Coronary artery (tissue), 2 donors: Measurements from ENCODE around the gene CD247.

ENCODE experiments used
- DNase-seq: peaks from one replicate; pipeline ENCODE4 v3.0.0-alpha.2; 2017; ENCODE audit warnings: low spot score
- H3K27ac ChIP-seq, 2 donors: fragments of 200-600 bp; sonication (generic); one replicate each; pipeline ENCODE4 v1.5.1; 2016 to 2019
- H3K4me3 ChIP-seq: fragments of 200-600 bp; sonication (generic); 2 replicates; pipeline ENCODE4 v1.5.1; 2016; ENCODE audit warnings: mild to moderate bottlenecking, moderate library complexity
- TF ChIP-seq, protein P1 (sequence below): fragments of 200-600 bp; sonication (generic); IDR thresholded peaks from one replicate; pipeline ENCODE4 v1.5.1; 2019; ENCODE audit warnings: antibody characterized with exemption

The CD247 gene

DNA sequence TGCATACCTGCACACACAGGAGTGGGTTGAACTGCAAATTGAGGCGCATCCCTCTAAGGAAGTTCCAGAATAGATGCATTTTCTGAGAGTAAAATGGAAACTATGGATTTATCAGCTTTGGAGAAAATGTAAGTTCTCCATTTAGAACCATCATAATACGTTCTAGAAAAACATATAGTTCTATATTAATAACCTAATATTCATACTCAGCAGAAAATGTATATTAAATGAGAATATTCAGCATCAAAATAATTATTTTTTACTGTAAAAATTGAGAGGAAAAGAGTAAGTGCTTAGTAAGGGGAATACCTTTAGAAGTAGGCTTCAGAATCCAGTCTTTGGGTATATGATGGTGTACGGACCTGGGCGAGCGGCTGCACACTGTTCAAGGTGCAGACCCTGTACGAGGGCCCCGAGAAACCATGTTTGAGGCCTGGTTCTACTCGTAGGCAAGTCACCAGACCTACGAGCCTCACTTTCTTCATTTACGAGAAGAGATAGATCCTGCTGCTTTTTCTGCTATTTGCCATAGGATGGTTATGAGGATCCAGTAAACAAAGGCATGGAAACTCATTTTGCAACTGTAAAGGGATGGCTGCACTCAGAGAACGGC is 6.8 kb downstream of the CD247 start:
- H3K27ac ChIP-seq, result no peak overlapping the region
- H3K4me3 ChIP-seq, result no peak overlapping the region
- DNase-seq, result no peak
- TF ChIP-seq, protein P1, sequence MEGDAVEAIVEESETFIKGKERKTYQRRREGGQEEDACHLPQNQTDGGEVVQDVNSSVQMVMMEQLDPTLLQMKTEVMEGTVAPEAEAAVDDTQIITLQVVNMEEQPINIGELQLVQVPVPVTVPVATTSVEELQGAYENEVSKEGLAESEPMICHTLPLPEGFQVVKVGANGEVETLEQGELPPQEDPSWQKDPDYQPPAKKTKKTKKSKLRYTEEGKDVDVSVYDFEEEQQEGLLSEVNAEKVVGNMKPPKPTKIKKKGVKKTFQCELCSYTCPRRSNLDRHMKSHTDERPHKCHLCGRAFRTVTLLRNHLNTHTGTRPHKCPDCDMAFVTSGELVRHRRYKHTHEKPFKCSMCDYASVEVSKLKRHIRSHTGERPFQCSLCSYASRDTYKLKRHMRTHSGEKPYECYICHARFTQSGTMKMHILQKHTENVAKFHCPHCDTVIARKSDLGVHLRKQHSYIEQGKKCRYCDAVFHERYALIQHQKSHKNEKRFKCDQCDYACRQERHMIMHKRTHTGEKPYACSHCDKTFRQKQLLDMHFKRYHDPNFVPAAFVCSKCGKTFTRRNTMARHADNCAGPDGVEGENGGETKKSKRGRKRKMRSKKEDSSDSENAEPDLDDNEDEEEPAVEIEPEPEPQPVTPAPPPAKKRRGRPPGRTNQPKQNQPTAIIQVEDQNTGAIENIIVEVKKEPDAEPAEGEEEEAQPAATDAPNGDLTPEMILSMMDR, result no peak

DNA sequence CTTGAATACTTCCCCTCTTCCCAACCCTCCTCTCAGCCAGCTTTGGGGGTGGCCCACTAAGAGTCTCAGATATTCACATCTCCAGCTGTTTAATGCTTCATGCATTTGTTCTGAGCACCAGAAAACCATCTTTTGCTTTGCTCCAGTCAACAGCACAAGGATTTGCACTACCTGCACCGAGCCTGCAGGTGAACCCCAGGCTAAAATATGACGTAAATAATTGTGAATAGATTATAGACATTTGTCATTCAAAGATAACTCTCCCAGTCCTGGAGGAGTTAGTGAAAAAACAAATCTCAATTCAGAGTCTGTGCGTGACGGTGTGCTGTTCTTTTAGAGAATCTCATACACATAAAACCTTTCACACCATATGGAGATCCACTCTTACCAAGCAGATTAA is 7.4 kb downstream of the CD247 start:
- Histone ChIP-seq H3K27ac (no peak overlapping the region), H3K4me3 (no peak overlapping the region)
- no peak for DNase-seq
- TF ChIP-seq, protein P1, result no peak

DNA sequence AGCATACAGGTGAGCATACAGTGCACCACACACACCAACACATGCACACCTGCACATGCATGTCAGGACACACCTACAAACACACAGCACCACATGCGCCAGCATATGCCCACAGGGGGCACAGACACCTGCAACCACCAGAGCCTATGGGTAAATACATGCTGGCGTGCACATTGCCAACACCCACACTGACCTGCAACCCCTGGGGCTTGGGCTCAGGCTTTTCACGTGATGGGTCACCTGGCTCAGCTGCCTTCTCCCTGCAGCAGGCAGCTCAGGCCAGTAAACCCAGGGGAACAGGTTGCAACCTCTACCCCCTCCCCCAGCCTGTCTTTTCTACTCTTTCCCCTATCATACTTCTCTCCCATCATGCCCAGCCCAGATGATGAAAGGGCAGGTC is 8.1 kb downstream of the CD247 start:
- TF ChIP-seq, protein P1, result no peak
- Histone ChIP-seq H3K27ac (no peak overlapping the region), H3K4me3 (no peak overlapping the region)
- DNase-seq, result no peak

DNA sequence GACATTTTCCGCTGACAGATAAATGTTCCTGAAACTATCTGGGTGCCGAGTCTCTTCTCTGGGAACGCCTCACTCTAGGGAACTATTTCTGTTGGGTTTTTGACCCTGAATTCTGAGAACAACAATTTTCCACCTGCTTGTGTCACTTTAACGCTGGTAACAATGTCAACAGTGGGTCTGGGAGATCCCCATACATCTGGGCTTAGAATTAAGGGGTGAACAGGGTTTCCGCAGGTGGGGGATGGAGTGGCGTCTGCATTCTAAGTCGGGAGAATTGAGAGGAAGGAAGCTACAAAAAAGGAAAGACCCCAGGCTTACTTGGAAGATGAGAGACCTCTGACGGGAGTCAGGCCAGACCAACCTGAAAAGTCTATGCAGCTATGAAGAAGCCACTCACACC is 8.7 kb downstream of the CD247 start:
- no peak overlapping the region for H3K4me3 ChIP-seq
- DNase-seq, result no peak
- no peak overlapping the region for H3K27ac ChIP-seq
- TF ChIP-seq, protein P1, result no peak

DNA sequence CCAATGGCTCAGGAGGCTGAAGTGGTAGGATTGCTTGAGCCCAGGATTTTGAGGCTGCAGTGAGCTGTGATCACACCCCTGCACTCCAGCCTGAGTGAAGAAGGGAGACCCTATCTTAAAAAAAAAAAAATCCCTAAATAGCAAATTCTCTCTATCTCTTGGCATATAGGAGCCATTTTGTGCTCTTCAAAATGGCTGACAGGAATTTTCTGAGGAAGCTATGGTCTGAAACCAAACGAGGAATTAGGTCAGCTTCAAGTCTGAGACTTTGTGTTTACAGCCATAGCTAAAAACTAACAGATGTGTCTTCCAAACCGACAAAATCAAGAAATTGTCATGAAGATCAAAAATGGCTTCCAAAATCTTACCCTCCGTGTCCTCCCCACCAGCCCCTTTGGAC is 10.6 kb downstream of the CD247 start:
- TF ChIP-seq, protein P1, result no peak
- DNase-seq, result no peak
- H3K4me3 ChIP-seq, result no peak overlapping the region
- H3K27ac ChIP-seq, result no peak overlapping the region

DNA sequence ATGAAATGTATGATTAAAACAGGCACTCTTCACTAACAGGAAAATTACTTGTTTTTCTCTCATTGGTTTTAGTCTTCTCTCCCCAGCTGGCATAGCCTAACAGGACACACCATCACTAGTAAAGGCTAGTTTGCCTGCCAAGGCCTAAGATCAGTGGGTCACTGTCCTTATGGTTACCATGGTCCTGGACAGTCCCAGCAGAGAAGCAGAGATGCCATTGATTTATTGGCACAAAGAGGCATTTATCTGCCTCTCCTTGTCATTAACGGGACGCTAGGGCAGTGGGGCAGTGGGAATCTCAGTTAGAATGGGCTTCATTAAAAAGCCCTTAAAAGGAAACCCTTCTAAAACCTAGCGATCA is 13.9 kb downstream of the CD247 start:
- DNase-seq, result no peak
- Histone ChIP-seq H3K27ac (no peak overlapping the region), H3K4me3 (no peak overlapping the region)
- TF ChIP-seq, protein P1, result no peak

DNA sequence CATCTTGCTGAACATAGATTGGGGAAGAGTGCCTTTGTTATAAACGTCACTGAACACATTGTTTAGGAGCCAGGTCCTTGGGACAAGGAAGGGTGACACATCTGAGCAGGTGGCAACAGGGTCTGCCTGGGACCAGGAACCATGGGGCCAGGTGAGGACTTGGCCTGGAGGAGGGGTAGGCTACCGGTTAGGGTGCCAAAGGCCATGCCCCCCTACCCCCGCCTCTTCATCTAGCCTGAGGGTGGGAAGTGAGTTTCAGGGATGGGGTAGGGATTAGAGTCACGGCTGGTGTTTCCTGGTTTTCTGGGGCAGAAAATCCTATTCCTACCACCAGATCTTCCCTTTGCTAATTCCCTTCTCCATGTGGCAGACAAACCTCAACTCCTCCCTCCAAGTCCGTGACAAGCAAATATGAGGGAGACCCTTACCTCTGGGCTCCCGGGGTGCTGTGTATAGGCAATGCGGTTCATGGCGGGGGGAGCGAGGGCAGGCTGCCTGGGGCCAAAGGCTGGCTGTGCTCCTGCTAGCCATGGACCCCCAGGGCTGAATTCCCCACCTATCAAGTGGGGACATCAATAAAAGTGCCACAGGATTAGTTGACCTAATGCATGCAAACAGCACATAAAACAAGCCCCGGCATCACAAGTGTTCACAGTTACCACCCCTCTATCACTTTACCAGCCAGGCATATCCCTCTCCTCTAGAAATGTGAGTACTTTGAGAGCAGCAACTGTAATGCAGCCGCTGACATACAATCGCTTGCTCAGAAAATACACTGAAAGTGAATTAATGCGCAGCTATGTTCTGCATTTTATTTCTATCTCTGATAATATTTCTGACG is 14.5 kb downstream of the CD247 start:
- Histone ChIP-seq H3K27ac (no peak overlapping the region), H3K4me3 (no peak overlapping the region)
- TF ChIP-seq, protein P1, result no peak
- no peak for DNase-seq
